Measurements from ENCODE around the gene GJD4.

The GJD4 gene

GRCh38 chr10:35657621-35658020, 52.5 kb downstream of the GJD4 start:
- no peaks in the 10 kb centered on the region for H3K36me3 ChIP-seq (ENCODE audit: insufficient read depth, low read length)
- no peaks in the 10 kb centered on the region for H3K9me2 ChIP-seq (ENCODE audit: low read depth, low read length)
- H3K9me3 ChIP-seq (ENCODE audit: low read length) = no peaks in the 10 kb centered on the region
- TF ChIP-seq EZH2 (IDR thresholded peaks at IDR 0.05; ENCODE audit: borderline replicate concordance, low read length) (no peak), CTCF (IDR thresholded peaks at IDR 0.05; ENCODE audit: low read length) (no peak)
- no peaks in the 10 kb centered on the region; the same call in 1 of the 2 replicates for H3K27me3 ChIP-seq (ENCODE audit: insufficient read depth, low read length)
- H2AFZ ChIP-seq (ENCODE audit: low read length) = no peak overlapping the region
- H3K27ac ChIP-seq (ENCODE audit: low read depth, low read length, poor library complexity, severe bottlenecking) = no peak overlapping the region
- no peaks in the 10 kb centered on the region for H3K4me1 ChIP-seq (ENCODE audit: insufficient read depth, low read length, severe bottlenecking)
- H3K4me2 ChIP-seq (ENCODE audit: low read length) = no peak overlapping the region
- no peaks in the 10 kb centered on the region for H3F3A ChIP-seq (ENCODE audit: insufficient read depth, low read length)
- no peaks in the 10 kb centered on the region for H3K79me2 ChIP-seq (ENCODE audit: insufficient read depth, low read length)
- no peak overlapping the region for H3K4me3 ChIP-seq (ENCODE audit: low read depth, low read length, poor library complexity, severe bottlenecking)
- no peak overlapping the region for H3K9ac ChIP-seq (ENCODE audit: low read length)
- H4K20me1 ChIP-seq (ENCODE audit: insufficient read depth, low read length) = no peaks in the 10 kb centered on the region
